ENCODE results near the gene KIFAP3. TPM values are rescaled to one million over a fixed set of nuclear protein-coding genes. Genes with fewer than 3 reads are reported as not detected.
"Not testable (repeated sequence)": the region's sequence is repeated elsewhere in the genome, so short reads cannot be mapped to it uniquely, and the experiment has no call there.

KIFAP3 gene
- polyA plus RNA-seq, 3 donors: 2.1 to 4.7 (median 2.2) TPM

DNA sequence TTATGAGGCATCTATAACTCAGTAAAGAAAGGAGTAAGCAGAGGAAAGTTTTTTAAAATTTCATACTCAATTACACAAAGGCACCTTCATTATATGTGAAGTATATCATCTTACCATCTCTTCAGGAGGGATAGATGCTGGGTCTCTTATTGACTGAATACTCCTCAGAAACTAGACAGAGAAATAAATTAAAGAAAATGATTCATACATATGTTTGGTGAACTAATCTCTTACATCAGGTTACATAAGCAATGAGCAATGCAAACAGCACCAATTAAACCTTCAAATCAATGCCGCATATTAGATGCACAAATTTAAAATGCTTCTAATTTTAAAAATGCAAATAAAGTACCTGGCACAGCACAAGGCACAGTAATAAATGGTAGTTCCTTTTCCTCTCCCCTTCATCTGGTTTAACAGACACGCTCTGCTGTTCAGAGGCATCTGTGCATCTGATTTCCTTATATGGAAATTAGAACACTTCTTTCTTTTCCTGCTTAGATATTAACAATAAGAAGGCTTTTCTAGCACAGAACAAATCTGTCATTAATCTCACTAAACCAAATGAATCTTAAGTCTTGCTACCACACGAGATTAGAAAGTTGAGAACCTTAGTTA is 200.8 kb downstream of the KIFAP3 start:
- H3K27ac ChIP-seq (ENCODE audit: low read depth in 1 of 2, low read length in 2 of 2): no peak overlapping the region
- peaks cover 0 to 5% of the 10 kb centered on the region in 2 donors for H3K9me3 ChIP-seq (replicated peaks in 1 of 2; ENCODE audit: control insufficient read depth in 1 of 2, insufficient read depth in 1 of 2, low read length in 2 of 2)
- H4K20me1 ChIP-seq (ENCODE audit: insufficient read depth, low read length): no peaks in the 10 kb centered on the region
- intact Hi-C loops (cut with micrococcal nuclease): no loop called here
- H3K4me1 Mint-ChIP-seq: no peaks in the 10 kb centered on the region
- H3K27ac Mint-ChIP-seq: no peak overlapping the region
- no peaks in the 10 kb centered on the region for H3K79me2 ChIP-seq (ENCODE audit: insufficient read depth, low read length)
- no peak for DNase-seq
- H3K4me3 Mint-ChIP-seq: no peak overlapping the region
- H3K27me3 Mint-ChIP-seq (ENCODE audit: low read depth in 3 of 3): no peaks in the 10 kb centered on the region
- no peak overlapping the region for H3K4me2 ChIP-seq (replicated peaks; ENCODE audit: extremely low read depth, low read length, poor library complexity, severe bottlenecking)
- H3K4me1 ChIP-seq (ENCODE audit: control insufficient read depth in 1 of 2, insufficient read depth in 2 of 2, low read length in 2 of 2): no peaks in the 10 kb centered on the region
- H2AFZ ChIP-seq (ENCODE audit: insufficient read depth, low read depth, low read length, poor library complexity, severe bottlenecking): no peak overlapping the region
- no CpG with 5 or more reads among the region's 3 CpGs for WGBS (ENCODE audit: insufficient coverage)
- no peak overlapping the region for H3K9ac ChIP-seq (ENCODE audit: insufficient read depth, low read length, poor library complexity, severe bottlenecking)
- no peak overlapping the region for H3K4me3 ChIP-seq (replicated peaks in 1 of 3; ENCODE audit: low read depth in 2 of 3, low read length in 3 of 3)
- no peaks in the 10 kb centered on the region for H3K27me3 ChIP-seq (ENCODE audit: control insufficient read depth in 2 of 2, insufficient read depth in 2 of 2, low read length in 2 of 2)
- H3K9me3 Mint-ChIP-seq: peaks cover 0 to 5% (median 2%) of the 10 kb centered on the region in 7 donors
- peaks cover 85 to 96% of the 10 kb centered on the region in 2 donors for H3K36me3 Mint-ChIP-seq
- H3K36me3 ChIP-seq (replicated peaks in 1 of 2; ENCODE audit: control insufficient read depth in 1 of 2, insufficient read depth in 2 of 2, low read length in 2 of 2): peaks cover 88 to 98% of the 10 kb centered on the region in 2 donors
- TF ChIP-seq, protein P1, sequence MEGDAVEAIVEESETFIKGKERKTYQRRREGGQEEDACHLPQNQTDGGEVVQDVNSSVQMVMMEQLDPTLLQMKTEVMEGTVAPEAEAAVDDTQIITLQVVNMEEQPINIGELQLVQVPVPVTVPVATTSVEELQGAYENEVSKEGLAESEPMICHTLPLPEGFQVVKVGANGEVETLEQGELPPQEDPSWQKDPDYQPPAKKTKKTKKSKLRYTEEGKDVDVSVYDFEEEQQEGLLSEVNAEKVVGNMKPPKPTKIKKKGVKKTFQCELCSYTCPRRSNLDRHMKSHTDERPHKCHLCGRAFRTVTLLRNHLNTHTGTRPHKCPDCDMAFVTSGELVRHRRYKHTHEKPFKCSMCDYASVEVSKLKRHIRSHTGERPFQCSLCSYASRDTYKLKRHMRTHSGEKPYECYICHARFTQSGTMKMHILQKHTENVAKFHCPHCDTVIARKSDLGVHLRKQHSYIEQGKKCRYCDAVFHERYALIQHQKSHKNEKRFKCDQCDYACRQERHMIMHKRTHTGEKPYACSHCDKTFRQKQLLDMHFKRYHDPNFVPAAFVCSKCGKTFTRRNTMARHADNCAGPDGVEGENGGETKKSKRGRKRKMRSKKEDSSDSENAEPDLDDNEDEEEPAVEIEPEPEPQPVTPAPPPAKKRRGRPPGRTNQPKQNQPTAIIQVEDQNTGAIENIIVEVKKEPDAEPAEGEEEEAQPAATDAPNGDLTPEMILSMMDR (IDR thresholded peaks at IDR 0.05): no peak

DNA sequence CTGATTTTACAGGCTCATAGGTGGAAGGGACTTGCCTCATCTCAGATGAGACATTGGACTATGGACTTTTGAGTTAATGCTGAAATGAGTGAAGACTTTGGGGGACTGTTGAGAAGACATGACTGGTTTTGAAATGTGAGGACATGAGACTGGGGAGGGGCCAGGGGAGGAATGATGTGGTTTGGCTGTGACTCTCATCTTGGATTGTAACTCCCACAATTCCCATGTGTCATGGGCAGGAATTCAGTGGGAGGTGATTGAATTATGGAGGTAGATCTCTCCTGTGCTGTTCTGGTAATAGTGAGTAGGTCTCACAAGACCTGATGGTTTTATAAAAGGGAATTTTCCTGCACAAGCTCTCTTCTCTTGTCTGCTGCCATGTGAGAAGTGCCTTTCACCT is 201.6 kb downstream of the KIFAP3 start:
- Histone ChIP-seq H3K4me1 (ENCODE audit: control insufficient read depth in 1 of 2, insufficient read depth in 2 of 2, low read length in 2 of 2) (no peaks in the 10 kb centered on the region), H3K36me3 (replicated peaks in 1 of 2; ENCODE audit: control insufficient read depth in 1 of 2, insufficient read depth in 2 of 2, low read length in 2 of 2) (peaks cover 90 to 98% of the 10 kb centered on the region in 2 donors), H3K9me3 (replicated peaks in 1 of 2; ENCODE audit: control insufficient read depth in 1 of 2, insufficient read depth in 1 of 2, low read length in 2 of 2) (peaks cover 0 to 5% of the 10 kb centered on the region in 2 donors), H3K4me2 (replicated peaks; ENCODE audit: extremely low read depth, low read length, poor library complexity, severe bottlenecking) (no peak overlapping the region), H3K9ac (ENCODE audit: insufficient read depth, low read length, poor library complexity, severe bottlenecking) (no peak overlapping the region), H3K27ac (ENCODE audit: low read depth in 1 of 2, low read length in 2 of 2) (no peak overlapping the region), H4K20me1 (ENCODE audit: insufficient read depth, low read length) (no peaks in the 10 kb centered on the region), H3K27me3 (ENCODE audit: control insufficient read depth in 2 of 2, insufficient read depth in 2 of 2, low read length in 2 of 2) (no peaks in the 10 kb centered on the region), H3K4me3 (replicated peaks in 1 of 3; ENCODE audit: low read depth in 2 of 3, low read length in 3 of 3) (no peak overlapping the region), H3K79me2 (ENCODE audit: insufficient read depth, low read length) (no peaks in the 10 kb centered on the region), H2AFZ (ENCODE audit: insufficient read depth, low read depth, low read length, poor library complexity, severe bottlenecking) (no peak overlapping the region)
- no peak overlapping the region for H3K27ac Mint-ChIP-seq
- DNase-seq: no peak
- no peaks in the 10 kb centered on the region for H3K4me1 Mint-ChIP-seq
- peaks cover 86 to 97% of the 10 kb centered on the region in 2 donors for H3K36me3 Mint-ChIP-seq
- TF ChIP-seq, protein P1 (IDR thresholded peaks at IDR 0.05): no peak
- H3K4me3 Mint-ChIP-seq: no peak overlapping the region
- intact Hi-C loops (cut with micrococcal nuclease): no loop called here
- H3K9me3 Mint-ChIP-seq: peaks cover 0 to 5% (median 2%) of the 10 kb centered on the region in 7 donors
- no peaks in the 10 kb centered on the region for H3K27me3 Mint-ChIP-seq (ENCODE audit: low read depth in 3 of 3)

DNA sequence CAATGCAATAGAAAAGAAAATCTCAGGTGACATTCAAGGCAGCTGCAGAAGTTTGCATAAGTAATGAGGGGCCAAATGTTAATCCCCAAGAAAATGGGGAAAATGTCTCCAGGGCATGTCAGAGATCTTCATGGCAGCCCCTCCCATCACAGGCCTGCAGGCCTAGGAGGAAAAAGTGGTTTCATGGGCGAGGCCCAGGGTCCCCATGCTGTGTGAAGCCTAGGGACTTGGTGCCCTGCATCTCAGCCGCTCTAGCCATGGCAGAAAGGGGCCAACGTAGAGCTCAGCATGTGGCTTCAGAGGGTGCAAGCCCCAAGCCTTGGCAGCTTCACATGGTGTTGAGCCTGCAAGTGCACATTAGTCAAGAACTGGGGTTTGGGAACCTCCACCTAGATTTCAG is 202.5 kb downstream of the KIFAP3 start:
- intact Hi-C loops (cut with micrococcal nuclease); H3K27ac ChIP-seq (ENCODE audit: low read depth in 1 of 2, low read length in 2 of 2); H3K79me2 ChIP-seq (ENCODE audit: insufficient read depth, low read length); H3K27ac Mint-ChIP-seq; H3K27me3 ChIP-seq (ENCODE audit: control insufficient read depth in 2 of 2, insufficient read depth in 2 of 2, low read length in 2 of 2); H3K9me3 Mint-ChIP-seq; DNase-seq; H4K20me1 ChIP-seq (ENCODE audit: insufficient read depth, low read length); H3K27me3 Mint-ChIP-seq (ENCODE audit: low read depth in 3 of 3); H3K4me1 Mint-ChIP-seq; H3K9ac ChIP-seq (ENCODE audit: insufficient read depth, low read length, poor library complexity, severe bottlenecking); H3K9me3 ChIP-seq (replicated peaks in 1 of 2; ENCODE audit: control insufficient read depth in 1 of 2, insufficient read depth in 1 of 2, low read length in 2 of 2); H3K4me3 ChIP-seq (replicated peaks in 1 of 3; ENCODE audit: low read depth in 2 of 3, low read length in 3 of 3); H3K4me2 ChIP-seq (replicated peaks; ENCODE audit: extremely low read depth, low read length, poor library complexity, severe bottlenecking); H2AFZ ChIP-seq (ENCODE audit: insufficient read depth, low read depth, low read length, poor library complexity, severe bottlenecking); H3K4me3 Mint-ChIP-seq; H3K4me1 ChIP-seq (ENCODE audit: control insufficient read depth in 1 of 2, insufficient read depth in 2 of 2, low read length in 2 of 2): not testable (repeated sequence)
- WGBS (ENCODE audit: insufficient coverage): 91% methylated on average over 3 of the region's 3 CpGs
- peaks cover 91 to 97% of the 10 kb centered on the region in 2 donors for H3K36me3 Mint-ChIP-seq
- H3K36me3 ChIP-seq (replicated peaks in 1 of 2; ENCODE audit: control insufficient read depth in 1 of 2, insufficient read depth in 2 of 2, low read length in 2 of 2): peaks cover 89 to 98% of the 10 kb centered on the region in 2 donors
